ENCODE data around the gene PRKCQ.
A peak's percentile ranks its signal among the peaks of the same experiment; 100 is the strongest.
"Not testable (repeated sequence)": the region's sequence is repeated elsewhere in the genome, so short reads cannot be mapped to it uniquely, and the experiment has no call there.

Gene PRKCQ

GRCh38 chr10:6401558-6402348, 178.3 kb downstream of the PRKCQ start:
- peak; percentile 56 for DNase-seq

DNA sequence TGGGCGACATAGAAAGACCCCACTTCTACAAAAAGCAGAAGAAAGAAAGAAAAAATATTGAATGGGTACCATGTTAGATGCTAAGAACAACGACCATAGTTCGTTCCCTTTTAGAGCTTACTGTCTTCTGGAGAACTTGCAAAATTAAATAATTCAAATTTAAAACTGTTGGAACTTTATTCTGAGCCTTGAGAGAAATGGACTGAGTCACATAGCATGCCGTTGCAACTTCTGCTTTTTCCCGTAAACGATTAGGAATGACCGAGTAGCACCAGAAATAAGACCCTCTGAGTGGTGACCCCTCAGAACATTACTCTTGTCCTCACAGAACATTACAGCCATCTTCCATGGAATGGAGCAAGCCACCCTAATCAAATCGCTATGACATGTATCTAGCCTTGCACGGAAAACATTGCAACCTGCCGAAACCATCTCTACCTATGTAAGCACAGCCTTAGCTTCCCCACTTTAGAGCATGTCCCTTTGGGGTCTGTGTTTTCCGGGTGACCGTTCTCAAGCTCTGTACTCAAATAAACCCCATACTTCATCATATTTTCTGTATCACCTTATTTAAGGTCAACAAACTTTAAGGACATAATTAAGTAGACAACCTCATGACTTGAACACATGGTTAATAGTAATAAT, 179.1 kb downstream of the PRKCQ start:
- DNase-seq = no peak

DNA sequence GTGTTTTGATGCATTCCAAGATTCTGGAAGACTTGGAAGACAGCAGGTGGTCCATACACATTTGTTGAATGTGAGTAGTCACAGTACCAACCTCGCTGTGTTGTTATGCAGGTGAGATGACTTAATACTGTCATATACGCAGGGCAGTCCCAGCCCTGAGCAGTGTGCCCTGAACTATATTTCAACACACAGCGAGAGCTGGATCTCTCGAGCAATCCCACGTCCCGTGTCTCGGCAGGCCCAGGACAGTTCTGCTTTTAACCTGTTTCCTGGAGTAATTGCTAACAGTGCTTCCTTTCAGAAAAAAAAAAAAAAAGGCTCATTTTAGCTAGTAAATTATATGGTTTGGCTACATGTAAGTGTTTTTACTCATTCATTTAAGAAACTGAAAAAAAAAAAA, 179.7 kb downstream of the PRKCQ start:
- DNase-seq = no peak

DNA sequence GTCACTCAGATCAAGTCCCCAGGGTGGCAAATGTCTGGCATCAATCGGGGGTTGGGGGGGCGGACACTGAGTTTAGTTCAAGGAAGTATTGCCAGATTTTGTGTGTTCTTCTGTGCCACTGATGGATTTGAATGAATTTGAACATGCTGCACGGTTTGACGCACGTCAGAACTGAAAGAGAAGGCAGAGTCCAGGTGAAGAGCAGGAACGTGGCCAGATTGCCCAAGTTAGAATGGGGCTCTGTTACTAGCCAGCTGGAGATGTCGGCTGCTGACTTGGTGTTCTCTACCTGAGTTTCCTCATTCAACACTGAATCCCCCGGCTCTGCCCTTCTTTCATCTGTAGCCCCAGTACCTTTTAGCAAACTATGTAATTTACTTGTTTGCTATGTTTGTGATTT, 180.2 kb downstream of the PRKCQ start:
- DNase-seq = no peak

GRCh38 chr10:6399231-6399741, 180.8 kb downstream of the PRKCQ start:
- DNase-seq = no peak

GRCh38 chr10:6398399-6398798, 181.7 kb downstream of the PRKCQ start:
- no peak for DNase-seq

DNA sequence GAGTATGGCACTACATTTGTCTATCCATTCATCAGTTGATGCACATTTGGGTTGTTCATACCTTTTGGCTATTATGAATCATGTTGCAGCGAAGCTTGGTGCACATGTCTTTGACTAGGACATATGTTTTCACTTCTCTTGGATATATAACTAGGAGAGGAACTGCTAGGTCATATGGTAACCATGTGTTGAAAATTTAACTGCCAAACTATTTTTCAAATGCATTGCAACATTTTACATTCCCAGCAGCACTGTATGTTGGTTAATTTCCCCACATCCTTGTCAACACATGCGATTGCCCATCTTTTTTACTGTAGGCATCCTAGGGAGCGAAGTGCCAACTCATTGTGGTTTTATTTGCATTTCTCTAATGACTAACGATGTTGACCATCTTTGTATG, 183.4 kb downstream of the PRKCQ start:
- DNase-seq = no peak

- DNase-seq = no peak
These were observed 183.8 kb downstream of the PRKCQ start for GRCh38 chr10:6396226-6396625.

GRCh38 chr10:6395606-6396005, 184.5 kb downstream of the PRKCQ start:
- DNase-seq = no peak

DNA sequence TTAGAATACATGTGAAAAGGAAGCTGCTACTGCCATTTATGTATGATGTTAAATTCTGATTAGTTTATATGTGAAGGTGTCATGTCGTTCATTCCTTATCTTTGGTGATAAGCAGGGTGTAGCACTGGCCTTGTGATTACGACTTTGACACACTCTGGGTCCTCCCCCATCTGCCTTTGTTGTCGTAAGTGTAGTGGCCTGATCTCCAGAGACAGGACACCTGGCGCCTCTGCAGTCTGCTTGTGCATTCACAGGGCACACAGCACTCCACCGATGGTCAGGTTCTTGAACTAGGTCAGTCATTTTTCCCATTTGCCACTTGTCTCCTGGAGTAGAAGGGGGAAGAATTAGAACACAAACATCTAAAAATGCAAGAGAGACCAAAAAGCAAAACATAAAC, 186.0 kb downstream of the PRKCQ start:
- DNase-seq = no peak

- DNase-seq = no peak
These were observed 186.9 kb downstream of the PRKCQ start for GRCh38 chr10:6393168-6393567.

DNA sequence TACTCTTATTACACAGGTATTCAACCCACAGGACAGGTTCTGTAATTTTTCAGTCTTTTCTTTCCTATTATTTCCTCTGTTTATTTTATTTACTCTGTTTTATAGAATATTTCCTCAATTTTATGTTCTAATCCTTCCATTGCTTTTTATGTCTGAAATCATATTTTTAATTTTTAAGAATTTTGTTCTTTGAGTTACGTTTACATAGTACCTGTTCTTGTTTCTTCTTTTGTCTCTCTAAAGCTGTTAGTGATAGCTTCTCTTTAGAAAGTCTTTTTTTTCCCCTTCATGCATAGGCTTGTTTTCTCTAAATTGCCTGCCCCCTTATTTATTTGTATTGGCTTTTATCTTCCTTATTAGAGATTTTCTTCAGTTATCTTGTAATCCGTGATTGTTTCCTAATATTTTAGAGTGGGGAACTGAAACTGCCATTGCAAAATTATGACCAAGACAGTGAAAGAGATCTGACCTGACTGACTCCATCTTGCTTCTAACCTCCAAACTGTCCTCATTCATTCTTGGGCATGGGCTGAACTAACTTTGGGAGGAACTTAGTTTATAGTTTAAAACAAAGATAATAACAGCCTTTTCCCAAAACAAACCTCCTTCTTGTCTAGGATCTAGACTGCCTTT, 189.7 kb downstream of the PRKCQ start:
- DNase-seq = no peak

- DNase-seq = no peak
These were observed 191.7 kb downstream of the PRKCQ start for GRCh38 chr10:6388261-6388893.

- DNase-seq = no peak
These were observed 193.1 kb downstream of the PRKCQ start for GRCh38 chr10:6386960-6387359.

- no peak for DNase-seq
These were observed 193.7 kb downstream of the PRKCQ start for GRCh38 chr10:6386346-6386745.

DNA sequence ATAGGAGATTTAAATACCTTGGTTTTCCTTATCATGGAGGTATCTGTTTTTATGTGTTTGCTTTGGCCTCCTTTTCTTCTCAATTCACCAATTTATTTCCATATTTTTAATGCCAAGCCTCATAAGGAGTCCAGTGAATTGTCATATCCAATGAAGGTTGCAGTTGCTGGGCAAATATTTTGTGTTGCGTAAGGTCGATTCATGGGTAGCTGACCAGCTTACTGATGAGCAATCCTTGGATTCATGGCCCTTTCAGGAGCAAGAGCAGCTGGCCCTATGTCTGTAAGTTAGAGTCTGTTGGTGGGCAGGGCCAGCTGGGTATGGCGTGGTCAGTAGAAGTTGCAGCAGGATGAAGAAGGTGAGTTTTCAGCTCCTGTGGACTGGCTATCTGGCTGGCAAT, 194.4 kb downstream of the PRKCQ start:
- DNase-seq = no peak

DNA sequence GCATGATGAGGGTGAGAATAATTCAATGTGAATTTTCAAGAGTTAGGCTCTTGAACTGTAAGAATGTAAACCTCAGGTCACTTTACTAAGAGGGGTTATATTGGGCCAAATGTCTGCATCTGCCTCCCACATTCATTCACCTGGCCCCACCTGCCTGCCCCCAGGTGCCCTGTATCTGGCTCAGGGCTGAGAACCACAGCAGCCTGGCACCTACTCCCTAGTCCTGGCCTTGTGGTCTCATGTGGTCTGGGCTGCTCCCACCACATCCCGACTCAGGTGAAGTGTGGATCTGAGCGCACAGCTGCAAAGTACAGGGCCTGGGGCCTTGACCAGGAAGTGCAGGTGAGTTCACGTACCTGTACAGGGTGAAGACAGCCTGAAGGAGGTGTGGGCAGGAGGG, 195.2 kb downstream of the PRKCQ start:
- DNase-seq = no peak

DNA sequence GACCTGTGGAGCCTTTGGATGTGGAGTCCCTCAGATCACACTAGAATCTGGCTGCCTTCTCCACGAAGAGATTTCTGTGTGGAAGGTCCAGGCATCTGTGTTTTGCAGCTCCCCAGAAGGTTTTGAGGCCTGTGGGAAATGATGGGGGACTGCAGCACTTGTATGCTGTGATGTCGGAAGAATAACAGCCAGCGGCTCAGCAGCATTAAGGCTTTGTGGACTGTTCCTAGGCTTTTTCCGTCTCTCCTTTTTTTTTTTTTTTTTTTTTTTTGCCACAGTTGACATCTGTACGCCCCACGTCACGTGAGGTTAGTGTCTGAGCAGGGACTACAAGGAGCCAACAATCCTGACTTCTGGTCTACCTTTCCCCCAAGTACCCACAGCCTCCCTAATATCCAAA, 196.0 kb downstream of the PRKCQ start:
- no peak for DNase-seq

- no peak for DNase-seq
These were observed 196.8 kb downstream of the PRKCQ start for GRCh38 chr10:6383096-6383812.

GRCh38 chr10:6382081-6382480, 198.0 kb downstream of the PRKCQ start:
- no peak for DNase-seq

- not testable (repeated sequence) for DNase-seq
These were observed 199.6 kb downstream of the PRKCQ start for GRCh38 chr10:6380478-6380877.

DNA sequence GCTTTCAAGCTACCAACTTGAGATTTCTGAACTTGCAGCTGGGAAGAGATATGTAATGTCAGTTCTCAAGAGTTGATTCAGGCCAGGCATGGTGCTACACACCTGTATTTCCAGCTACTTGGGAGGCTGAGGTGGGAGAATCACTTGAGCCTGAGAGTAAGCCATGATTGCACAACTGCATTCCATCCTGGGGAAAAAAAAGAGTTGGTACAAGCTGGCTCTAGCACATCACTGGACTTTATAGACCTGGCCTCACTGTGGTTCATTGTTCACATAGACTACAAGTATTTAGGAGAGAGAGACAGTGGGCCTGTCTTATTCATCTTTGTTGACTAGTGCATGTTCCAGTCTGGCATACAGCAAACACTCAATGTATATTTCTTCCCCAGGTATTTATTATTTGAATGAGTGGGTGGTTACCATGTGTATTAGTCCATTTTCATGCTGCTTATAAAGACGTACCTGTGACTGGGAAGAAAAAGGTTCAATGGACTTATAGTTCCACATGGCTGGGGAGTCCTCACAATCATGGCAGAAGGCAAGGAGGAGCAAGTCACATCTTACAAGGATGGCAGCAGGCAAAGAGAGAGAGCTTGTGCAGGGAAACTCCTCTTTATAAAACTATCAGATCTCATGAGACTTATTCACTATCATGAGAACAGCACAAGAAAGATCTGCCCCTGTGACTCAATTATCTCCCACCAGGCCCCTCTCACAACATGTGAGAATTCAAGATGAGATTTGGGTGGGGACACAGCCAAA, 200.9 kb downstream of the PRKCQ start:
- DNase-seq = no peak
